AG10803 (cell line): ENCODE results near the gene GJC2.

Source experiments
- DNase-seq: peaks from one replicate; pipeline ENCODE4 v3.0.0; 2010; ENCODE audit warnings: low read depth
- H3K4me3 ChIP-seq: 2 replicates; pipeline ENCODE4 v1.5.1; 2011; ENCODE audit warnings: mild to moderate bottlenecking, low read length, control low read depth
- CTCF ChIP-seq: conservative IDR thresholded peaks from 2 replicates; pipeline ENCODE4 v1.5.1; 2011; ENCODE audit warnings: mild to moderate bottlenecking, low read length, control low read depth, inconsistent platforms

Gene GJC2

GRCh38 chr1:228141226-228142044 lies 8.3 kb upstream of the GJC2 start:
- no peak for TF ChIP-seq CTCF
- peak; percentile 81 for DNase-seq
- peak overlapping the region; percentile 92 for H3K4me3 ChIP-seq

GRCh38 chr1:228142155-228142691 lies 7.5 kb upstream of the GJC2 start:
- no peak for TF ChIP-seq CTCF
- DNase-seq, result no peak
- H3K4me3 ChIP-seq, result peak overlapping the region; percentile 92

- peak overlapping the region; percentile 92 for H3K4me3 ChIP-seq
- no peak for DNase-seq
- TF ChIP-seq CTCF, result no peak
Measured at GRCh38 chr1:228142701-228143136, 7.0 kb upstream of the GJC2 start.

GRCh38 chr1:228143480-228144192 lies 6.1 kb upstream of the GJC2 start:
- no peak overlapping the region for H3K4me3 ChIP-seq
- no peak for DNase-seq
- TF ChIP-seq CTCF, result no peak

- no peak overlapping the region for H3K4me3 ChIP-seq
- DNase-seq, result no peak
- TF ChIP-seq CTCF, result no peak
Measured at GRCh38 chr1:228144193-228144992, 5.3 kb upstream of the GJC2 start.

- H3K4me3 ChIP-seq, result no peak overlapping the region
- no peak for DNase-seq
- no peak for TF ChIP-seq CTCF
Measured at GRCh38 chr1:228144993-228145343, 4.8 kb upstream of the GJC2 start.
